BLaER1 (cell line): Measurements from ENCODE around the gene TFB1M.
"Not testable (repeated sequence)": the region's sequence is repeated elsewhere in the genome, so short reads cannot be mapped to it uniquely, and the experiment has no call there.

ENCODE experiments used
- H3K27ac ChIP-seq: shearing (Covaris generic); formaldehyde crosslinking; 2 replicates; pipeline ENCODE4 v1.8.1; 2022
- H3K27me3 ChIP-seq: shearing (Covaris generic); formaldehyde crosslinking; 2 replicates; pipeline ENCODE4 v1.8.1; 2022
- H3K36me3 ChIP-seq: shearing (Covaris generic); formaldehyde crosslinking; 2 replicates; pipeline ENCODE4 v1.8.1; 2022
- H3K4me1 ChIP-seq: shearing (Covaris generic); formaldehyde crosslinking; 2 replicates; pipeline ENCODE4 v1.8.1; 2022
- H3K4me2 ChIP-seq: shearing (Covaris generic); formaldehyde crosslinking; 2 replicates; pipeline ENCODE4 v1.8.1; 2022
- H3K4me3 ChIP-seq: shearing (Covaris generic); formaldehyde crosslinking; 2 replicates; pipeline ENCODE4 v1.8.1; 2022
- H3K9ac ChIP-seq: shearing (Covaris generic); formaldehyde crosslinking; 2 replicates; pipeline ENCODE4 v1.8.1; 2022
- H3K9me3 ChIP-seq: shearing (Covaris generic); formaldehyde crosslinking; 2 replicates; pipeline ENCODE4 v1.8.1; 2022
- H4K20me1 ChIP-seq: shearing (Covaris generic); formaldehyde crosslinking; 2 replicates; pipeline ENCODE4 v1.8.1; 2022
- Cebpa-rat ChIP-seq: shearing (Covaris generic); IDR thresholded peaks from 2 replicates; pipeline ENCODE4 v1.8.1; 2022

TFB1M gene

DNA sequence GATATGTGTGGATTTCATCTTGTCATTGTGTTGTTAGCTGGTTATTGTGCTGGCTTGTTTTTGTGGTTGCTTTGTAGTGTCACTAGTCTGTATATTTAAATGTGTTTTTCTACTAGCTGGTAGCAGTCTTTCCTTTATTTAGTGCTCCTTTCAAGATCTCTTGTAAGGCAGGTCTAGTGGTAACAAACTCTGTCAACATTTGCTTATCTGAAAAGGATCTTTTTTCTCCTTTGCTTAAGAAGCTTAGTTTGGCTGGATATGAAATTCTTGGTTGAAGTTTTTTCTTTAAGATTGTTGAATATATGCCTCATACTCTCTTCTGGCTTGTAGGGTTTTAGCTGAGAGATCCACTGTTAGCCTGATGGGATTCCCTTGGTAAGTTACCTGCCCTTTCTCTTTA, 32.7 kb upstream of the TFB1M start:
- Histone ChIP-seq H4K20me1 (no peaks in the 10 kb centered on the region), H3K27ac (no peak overlapping the region), H3K27me3 (no peaks in the 10 kb centered on the region), H3K4me1 (peaks cover 23% of the 10 kb centered on the region), H3K9me3 (peaks cover 70% of the 10 kb centered on the region), H3K4me3 (no peak overlapping the region), H3K9ac (no peak overlapping the region), H3K36me3 (no peaks in the 10 kb centered on the region; the same call in 1 of the 2 replicates), H3K4me2 (no peak overlapping the region)
- TF ChIP-seq Cebpa-rat = no peak

DNA sequence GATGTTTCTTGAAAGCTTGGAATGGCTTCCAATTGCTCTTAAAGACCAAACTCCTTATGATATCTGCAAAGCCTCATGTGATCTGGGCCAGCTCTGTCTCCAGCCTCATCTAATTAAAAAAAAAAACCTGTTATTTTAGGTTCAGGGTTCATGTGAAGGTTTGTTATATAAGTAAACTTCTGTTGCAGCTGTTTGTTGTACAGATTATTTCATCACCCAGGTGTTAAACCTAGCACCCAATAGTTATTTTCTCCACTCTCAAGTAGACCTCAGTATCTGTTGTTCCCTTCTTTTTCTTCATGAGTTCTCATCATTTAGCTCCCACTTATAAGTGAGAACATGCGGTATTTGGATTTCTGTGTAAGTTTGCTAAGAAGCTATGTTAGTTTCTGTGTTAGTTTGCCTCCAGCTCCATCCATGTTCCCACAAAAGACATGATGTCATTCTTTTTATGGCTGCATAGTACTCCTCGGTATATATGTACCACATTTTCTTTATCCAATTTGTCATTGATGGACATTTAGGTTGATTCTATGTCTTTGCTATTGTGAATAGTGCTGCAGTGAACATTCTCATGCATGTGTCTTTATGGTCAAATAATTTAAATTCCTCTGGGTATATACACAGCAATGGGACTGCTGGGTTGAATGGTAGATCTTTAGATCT, 30.2 kb upstream of the TFB1M start:
- no peak overlapping the region for H3K27ac ChIP-seq

DNA sequence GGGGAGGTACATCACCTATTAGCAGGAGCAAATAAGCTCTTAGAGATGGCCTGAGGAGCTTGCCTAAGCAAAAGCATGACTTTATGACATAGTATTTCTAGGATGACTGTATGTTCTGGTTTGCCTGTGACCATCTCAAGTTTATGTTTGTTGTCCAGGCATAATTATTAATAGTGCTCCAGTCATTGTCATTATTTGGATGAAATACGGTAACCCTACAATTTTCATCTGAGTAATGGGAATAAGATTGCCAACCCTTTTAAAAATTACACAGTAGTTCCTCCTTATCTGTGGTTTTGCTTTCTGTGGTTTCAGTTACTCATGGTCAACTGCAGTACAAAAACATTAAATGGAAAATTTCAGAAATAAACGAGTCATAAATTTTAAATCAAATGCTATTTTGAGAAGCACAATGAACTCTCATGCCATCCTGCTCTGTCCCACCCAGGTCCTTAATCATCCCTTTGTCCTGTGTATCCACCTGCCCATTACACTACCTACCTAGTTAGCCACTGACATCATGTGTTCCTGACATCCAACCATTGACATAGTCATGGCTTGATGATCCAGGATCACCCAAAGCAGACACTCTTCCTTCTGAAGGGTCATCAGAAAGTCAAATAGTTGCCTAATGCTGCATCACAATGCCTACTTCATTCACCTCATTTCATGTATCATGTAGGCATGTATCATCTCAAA, 27.0 kb upstream of the TFB1M start:
- no peaks in the 10 kb centered on the region for H3K36me3 ChIP-seq
- peaks cover 14% of the 10 kb centered on the region for H3K4me1 ChIP-seq
- H3K9ac ChIP-seq = no peak overlapping the region
- peaks cover 64% of the 10 kb centered on the region for H3K9me3 ChIP-seq
- H3K4me3 ChIP-seq = 0 out of 2 replicates have a peak overlapping the region, but pooled peaks have one; percentile 18
- H3K4me2 ChIP-seq = peak overlapping the region; percentile 6
- no peaks in the 10 kb centered on the region for H3K27me3 ChIP-seq
- H4K20me1 ChIP-seq = no peaks in the 10 kb centered on the region
- no peak for TF ChIP-seq Cebpa-rat
- H3K27ac ChIP-seq = peak overlapping the region; percentile 37; the same call in 1 of the 2 replicates

More for the DNA sequence above, 30.2 kb upstream of the TFB1M start:
- Histone ChIP-seq H3K4me3 (no peak overlapping the region), H3K4me2 (no peak overlapping the region), H3K9me3 (peaks cover 71% of the 10 kb centered on the region), H3K27me3 (no peaks in the 10 kb centered on the region), H4K20me1 (no peaks in the 10 kb centered on the region), H3K36me3 (no peaks in the 10 kb centered on the region; the same call in 1 of the 2 replicates), H3K9ac (no peak overlapping the region), H3K4me1 (peaks cover 14% of the 10 kb centered on the region)
- no peak for TF ChIP-seq Cebpa-rat

DNA sequence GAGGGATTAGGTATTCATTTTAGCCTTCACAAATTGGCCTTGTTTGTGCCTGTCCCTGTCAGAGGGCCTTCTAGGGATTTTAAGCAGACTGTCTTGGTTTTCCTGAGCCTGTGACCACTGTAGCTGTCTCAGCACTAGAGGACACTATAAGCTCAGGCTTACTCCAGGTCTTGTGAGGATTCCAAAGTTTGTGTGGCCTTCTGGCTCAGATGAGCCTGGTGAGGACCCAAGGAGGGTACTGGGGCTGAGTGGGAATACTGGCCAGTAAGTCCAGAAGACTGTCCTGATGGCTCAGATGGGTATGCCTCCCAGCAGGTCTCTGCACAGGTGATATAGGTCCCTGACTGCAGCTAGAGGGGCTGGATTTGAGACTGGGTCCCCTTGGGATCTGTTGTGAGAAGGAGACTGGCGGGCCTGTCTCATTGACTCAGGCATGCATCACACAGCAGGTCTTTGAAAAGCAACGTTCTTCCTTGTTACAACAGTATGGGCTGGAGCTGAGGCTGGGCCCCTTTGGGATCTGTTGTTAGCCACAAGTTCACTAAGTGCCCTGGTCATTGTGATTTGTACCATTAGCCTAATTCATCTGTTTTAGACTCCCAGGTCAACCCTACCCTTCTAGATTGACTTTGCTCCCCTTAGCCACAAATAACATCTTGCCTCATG, 26.3 kb upstream of the TFB1M start:
- no peak for TF ChIP-seq Cebpa-rat

DNA sequence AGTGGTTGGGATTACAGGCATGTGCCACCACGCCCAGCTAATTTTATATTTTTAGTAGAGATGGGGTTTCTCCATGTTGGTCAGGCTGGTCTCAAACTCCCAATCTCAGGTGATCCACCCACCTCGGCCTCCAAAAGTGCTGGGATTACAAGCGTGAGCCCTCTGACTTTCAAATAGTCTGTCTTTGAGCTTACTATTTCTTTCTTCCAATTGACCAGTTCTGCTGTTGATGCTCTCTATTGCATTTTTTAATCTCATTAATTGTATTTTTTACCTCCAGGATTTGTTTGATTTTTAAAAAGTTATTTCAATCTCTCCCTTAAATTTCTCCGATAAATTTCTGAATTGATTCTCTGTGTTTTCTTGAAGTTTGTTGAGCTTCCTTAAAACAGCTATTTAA, 25.6 kb upstream of the TFB1M start:
- H3K27me3 ChIP-seq, H3K4me3 ChIP-seq, H3K27ac ChIP-seq: not testable (repeated sequence)

More for the DNA sequence above, 26.3 kb upstream of the TFB1M start:
- Histone ChIP-seq H4K20me1 (no peaks in the 10 kb centered on the region), H3K27ac (peak overlapping the region; percentile 37; the same call in 1 of the 2 replicates), H3K9ac (no peak overlapping the region), H3K27me3 (no peaks in the 10 kb centered on the region), H3K36me3 (no peaks in the 10 kb centered on the region), H3K9me3 (peaks cover 63% of the 10 kb centered on the region), H3K4me3 (peak overlapping the region; percentile 18; the same call in 1 of the 2 replicates), H3K4me2 (peak overlapping the region; percentile 6), H3K4me1 (peaks cover 14% of the 10 kb centered on the region)

DNA sequence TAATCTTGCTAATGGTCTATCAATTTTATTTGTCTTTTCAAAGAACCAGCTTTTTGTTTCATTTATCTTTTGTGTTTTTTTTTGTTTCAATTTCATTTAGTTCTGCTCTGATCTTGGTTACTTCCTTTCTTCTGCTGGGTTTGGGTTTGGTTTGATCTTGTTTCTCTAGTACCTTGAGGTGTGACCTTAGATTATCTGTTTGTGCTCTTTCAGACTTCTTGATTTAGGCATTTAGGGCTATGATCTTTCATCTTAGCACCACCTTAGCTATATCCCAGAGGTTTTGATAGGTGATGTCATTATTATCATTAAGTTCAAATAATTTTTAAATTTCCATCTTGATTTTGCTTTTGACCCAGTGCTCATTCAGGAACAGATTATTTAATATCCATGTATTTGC, 24.0 kb upstream of the TFB1M start:
- H3K36me3 ChIP-seq, H3K4me3 ChIP-seq, H3K27me3 ChIP-seq, H3K27ac ChIP-seq, H3K4me2 ChIP-seq, H3K9ac ChIP-seq, H4K20me1 ChIP-seq: not testable (repeated sequence)
- H3K9me3 ChIP-seq = peaks cover 53% of the 10 kb centered on the region
- H3K4me1 ChIP-seq = peaks cover 25% of the 10 kb centered on the region

More for the DNA sequence above, 25.6 kb upstream of the TFB1M start:
- Histone ChIP-seq H3K4me1 (peaks cover 14% of the 10 kb centered on the region), H3K9me3 (peaks cover 62% of the 10 kb centered on the region)
- not testable (repeated sequence) for H4K20me1 ChIP-seq, H3K36me3 ChIP-seq, H3K9ac ChIP-seq, H3K4me2 ChIP-seq

DNA sequence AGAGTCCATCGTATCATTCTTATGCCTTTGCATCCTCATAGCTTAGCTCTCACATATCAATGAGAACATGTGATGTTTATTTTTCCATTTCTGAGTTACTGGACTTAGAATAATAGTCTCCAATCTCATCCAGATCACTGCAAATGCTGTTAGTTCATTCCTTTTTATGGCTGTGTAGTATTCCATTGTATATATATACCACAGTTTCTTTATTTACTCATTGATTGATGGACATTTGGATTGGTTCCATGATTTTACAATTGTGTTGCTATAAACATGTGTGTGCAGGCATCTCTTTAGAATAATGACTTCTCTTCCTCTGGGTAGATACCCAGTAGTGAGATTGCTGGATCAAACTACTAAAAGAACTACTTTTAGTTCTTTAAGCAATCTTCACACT, 21.0 kb upstream of the TFB1M start:
- H4K20me1 ChIP-seq = no peaks in the 10 kb centered on the region
- TF ChIP-seq Cebpa-rat = no peak
- no peak overlapping the region for H3K27ac ChIP-seq
- no peaks in the 10 kb centered on the region for H3K36me3 ChIP-seq
- no peak overlapping the region for H3K4me3 ChIP-seq
- H3K27me3 ChIP-seq = no peaks in the 10 kb centered on the region
- H3K9ac ChIP-seq = no peak overlapping the region
- no peak overlapping the region for H3K4me2 ChIP-seq
- H3K9me3 ChIP-seq = peaks cover 45% of the 10 kb centered on the region
- H3K4me1 ChIP-seq = peaks cover 14% of the 10 kb centered on the region

DNA sequence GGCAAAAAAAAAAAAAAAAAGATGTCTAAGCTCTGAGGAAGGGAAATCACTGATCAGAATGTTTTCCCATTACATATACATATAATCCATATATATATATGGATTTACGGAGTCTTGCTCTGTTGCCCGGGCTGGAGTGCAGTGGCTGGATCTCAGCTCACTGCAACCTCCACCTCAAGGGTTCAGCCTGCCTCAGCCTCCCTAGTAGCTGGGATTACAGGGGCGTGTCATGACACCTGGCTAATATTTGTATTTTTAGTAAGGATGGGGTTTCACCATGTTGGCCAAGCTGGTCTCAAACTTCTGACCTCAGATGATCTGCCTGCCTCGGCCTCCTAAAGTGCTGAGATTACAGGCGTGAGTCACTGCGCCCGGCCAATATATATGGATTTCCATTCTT, 19.8 kb upstream of the TFB1M start:
- H3K27ac ChIP-seq, H3K4me2 ChIP-seq: not testable (repeated sequence)
- H3K9me3 ChIP-seq = peaks cover 33% of the 10 kb centered on the region

DNA sequence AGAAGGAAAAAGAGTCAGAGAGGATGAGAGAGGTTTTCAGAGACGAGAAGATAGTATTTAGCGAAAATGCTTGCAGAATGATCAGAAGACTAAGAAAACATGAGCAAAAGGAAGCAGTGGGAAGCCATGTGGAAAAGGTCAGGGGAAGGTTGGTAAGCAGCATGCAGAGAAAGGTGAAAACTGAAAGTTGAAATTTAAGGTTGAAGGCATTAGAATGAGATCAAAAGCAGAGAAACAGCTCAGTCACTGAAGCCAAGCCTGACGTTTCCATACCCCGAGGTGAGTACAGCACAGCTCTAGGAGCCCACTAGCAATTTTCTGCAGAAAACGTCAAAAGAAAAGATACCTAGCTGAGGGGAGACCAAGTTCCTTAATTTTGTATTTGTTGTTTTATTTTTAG, 19.1 kb upstream of the TFB1M start:
- H3K27ac ChIP-seq = no peak overlapping the region

More for the DNA sequence above, 19.8 kb upstream of the TFB1M start:
- H3K36me3 ChIP-seq, H3K27me3 ChIP-seq, H4K20me1 ChIP-seq, H3K4me3 ChIP-seq, H3K9ac ChIP-seq: not testable (repeated sequence)
- H3K4me1 ChIP-seq = peaks cover 14% of the 10 kb centered on the region

DNA sequence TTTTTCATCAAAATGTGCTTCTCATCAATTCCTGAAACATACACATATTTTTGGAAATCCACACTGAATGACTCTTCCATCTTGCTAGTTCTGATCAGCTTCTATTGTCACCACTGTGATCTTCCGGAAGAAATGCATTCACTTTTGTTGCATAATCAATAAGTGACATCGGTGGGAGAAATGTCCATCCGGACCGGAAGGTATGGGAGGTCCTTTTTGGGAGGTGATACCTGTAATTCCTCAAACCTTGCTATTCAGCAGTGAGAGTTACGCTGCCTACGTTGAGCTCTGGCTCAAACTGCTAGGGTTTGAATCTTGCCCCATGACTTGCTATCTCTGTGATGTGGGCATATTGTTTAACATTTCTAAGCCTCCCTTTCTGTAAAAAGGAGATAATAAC, 16.6 kb upstream of the TFB1M start:
- Histone ChIP-seq H3K4me1 (peaks cover 14% of the 10 kb centered on the region), H3K27ac (no peak overlapping the region), H3K4me2 (no peak overlapping the region)

More for the DNA sequence above, 19.1 kb upstream of the TFB1M start:
- Histone ChIP-seq H3K9ac (no peak overlapping the region), H3K4me1 (peaks cover 14% of the 10 kb centered on the region), H3K36me3 (no peaks in the 10 kb centered on the region), H3K4me3 (no peak overlapping the region), H4K20me1 (no peaks in the 10 kb centered on the region), H3K4me2 (peak overlapping the region; percentile 44), H3K27me3 (no peaks in the 10 kb centered on the region), H3K9me3 (peaks cover 26% of the 10 kb centered on the region)
- no peak for TF ChIP-seq Cebpa-rat

More for the DNA sequence above, 16.6 kb upstream of the TFB1M start:
- Histone ChIP-seq H3K9ac (no peak overlapping the region), H3K36me3 (no peaks in the 10 kb centered on the region), H3K27me3 (no peaks in the 10 kb centered on the region), H3K9me3 (peaks cover 8% of the 10 kb centered on the region), H4K20me1 (no peaks in the 10 kb centered on the region), H3K4me3 (no peak overlapping the region)
- no peak for TF ChIP-seq Cebpa-rat
